Amniotic epithelial cell (primary cell): Measurements from ENCODE around the gene IPO9.
A peak's percentile ranks its signal among the peaks of the same experiment; 100 is the strongest.
"Not testable (repeated sequence)": the region's sequence is repeated elsewhere in the genome, so short reads cannot be mapped to it uniquely, and the experiment has no call there.

Experiments
- DNase-seq: peaks from one replicate; pipeline ENCODE4 v3.0.0-alpha.2; 2010; ENCODE audit warnings: low read depth

IPO9 gene

DNA sequence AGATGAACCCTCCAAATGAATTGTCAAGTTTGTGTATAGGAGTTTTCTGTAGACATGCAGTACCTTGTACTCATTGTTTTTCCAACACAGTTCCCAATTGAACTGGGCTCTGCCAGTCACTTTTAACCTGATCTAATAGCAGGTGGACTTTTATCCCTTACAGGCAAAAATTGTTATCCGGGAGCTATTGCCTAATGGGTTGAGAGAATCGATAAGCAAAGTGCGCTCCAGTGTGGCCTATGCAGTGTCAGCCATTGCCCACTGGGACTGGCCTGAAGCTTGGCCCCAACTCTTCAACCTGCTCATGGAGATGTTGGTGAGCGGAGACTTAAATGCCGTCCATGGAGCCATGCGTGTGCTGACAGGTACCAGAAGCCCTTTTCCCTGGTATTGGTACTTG lies 19.3 kb downstream of the IPO9 start:
- no peak for DNase-seq

DNA sequence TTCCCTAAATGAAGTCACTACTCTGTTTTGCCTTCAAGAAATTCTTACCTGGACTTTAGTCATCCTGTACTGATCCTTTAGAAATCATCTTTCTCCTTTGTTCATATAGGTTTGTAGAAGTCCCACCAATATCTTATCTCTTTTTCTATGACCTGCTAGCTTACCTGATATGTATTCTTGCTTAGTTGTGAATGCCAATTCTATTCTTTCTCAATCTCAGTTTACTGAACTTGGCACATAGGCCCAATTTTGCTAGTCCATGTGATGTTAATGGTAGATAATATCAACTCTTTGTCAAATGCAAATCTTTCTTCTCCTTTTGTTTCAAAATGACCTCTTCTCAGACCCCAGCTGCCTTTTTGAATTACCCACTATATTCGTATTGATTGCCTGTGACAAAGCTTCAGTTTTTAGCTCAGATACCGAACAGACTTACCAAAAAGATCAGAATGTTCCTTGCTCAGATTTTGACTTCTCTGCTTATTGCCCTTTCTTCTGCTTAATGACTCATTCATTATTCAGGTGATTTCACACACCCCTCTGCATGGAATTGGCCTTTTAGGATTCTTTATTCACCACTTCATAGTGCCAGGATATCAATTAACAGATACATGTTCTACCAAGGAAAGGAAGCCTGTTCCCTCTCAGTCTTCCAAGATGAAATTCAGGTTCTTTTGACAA lies 20.6 kb downstream of the IPO9 start:
- no peak for DNase-seq

DNA sequence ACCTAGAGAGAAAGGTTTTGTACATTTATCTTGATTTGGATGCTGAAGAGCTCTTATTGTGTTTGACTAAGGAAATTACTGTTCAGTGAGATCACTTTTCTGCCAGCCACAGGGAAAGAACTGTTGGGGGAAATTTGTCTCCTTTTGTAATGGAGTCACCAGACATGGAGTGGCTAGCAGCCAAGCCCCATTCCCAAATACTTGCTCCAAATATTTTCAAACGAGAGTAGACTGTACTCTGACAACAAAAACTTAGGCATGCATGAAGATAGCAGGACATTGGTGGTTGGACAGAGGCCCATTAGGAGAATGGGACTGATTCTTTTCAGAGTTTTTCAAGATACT lies 21.1 kb downstream of the IPO9 start:
- peak; percentile 66 for DNase-seq

DNA sequence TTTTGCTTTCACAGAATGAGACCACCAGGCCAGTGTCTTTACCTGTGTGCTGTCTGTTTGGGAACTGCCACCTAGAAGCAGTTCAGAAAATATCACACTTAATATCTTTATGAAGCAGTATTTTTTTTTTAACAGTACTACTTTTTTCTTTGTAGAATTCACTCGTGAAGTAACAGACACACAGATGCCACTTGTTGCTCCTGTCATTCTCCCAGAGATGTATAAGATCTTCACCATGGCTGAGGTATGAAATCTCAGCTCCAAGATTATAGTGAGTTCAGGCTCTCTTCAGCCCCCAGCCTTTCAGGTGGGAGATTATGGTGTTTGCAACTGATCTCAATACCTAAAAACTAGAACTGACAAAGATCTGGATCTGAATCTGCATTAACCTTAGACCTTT lies 23.0 kb downstream of the IPO9 start:
- no peak for DNase-seq

DNA sequence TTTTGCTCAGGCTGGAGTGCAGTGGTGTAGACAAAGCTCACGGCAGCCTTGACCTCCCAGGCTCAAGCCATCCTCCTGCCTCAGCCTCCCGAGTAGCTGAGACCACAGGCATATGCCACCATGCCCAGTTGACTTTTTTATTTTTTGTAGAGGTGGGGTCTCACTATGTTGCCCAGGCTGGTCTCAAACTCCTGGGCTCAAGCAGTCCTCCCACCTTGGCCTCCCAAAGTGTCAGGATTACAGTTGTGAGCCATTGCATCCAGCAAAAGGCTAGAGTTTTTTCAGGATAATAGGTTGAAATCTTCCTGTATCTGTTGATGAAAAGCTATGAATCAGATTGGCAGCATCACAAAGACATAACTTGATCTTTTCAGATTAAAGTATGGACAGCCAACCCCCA lies 27.8 kb downstream of the IPO9 start:
- not testable (repeated sequence) for DNase-seq

DNA sequence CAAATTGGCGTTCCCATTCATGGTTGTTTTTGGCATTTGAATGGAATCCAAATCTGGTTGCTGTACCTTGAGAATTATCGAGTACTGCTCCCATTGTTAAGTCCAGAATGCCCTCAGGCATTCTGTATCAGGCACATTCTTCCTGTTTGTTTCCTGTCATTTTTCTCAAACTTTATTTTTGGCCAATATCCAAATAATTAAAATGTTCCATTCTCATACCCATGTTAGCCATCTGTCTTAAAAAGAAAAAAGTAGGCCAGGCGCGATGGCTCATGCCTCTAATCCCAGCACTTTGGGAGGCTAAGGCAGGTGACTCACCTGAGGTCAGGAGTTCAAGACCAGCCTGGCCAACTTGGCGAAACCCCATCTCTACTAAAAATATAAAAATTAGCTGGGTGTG lies 30.5 kb downstream of the IPO9 start:
- no peak for DNase-seq

DNA sequence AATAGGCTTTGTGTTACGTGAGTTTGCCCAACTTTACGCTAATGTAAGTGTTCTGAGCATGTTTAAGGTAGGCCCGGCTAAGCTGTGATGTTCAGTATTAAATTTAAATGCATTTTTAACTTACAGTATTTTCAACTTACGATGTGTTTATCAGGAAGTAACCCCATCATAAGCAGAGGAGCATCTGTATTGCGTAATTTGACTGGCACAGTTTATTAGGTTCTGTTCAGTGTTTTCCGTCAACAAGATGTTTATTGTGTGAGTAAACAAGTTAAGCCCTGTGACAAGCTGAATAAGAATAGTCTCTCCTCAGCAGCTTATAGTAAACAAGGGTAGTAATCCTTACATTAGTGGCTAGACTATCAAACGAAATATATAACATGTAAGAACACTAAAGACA lies 32.5 kb downstream of the IPO9 start:
- DNase-seq, result peak; percentile 71

DNA sequence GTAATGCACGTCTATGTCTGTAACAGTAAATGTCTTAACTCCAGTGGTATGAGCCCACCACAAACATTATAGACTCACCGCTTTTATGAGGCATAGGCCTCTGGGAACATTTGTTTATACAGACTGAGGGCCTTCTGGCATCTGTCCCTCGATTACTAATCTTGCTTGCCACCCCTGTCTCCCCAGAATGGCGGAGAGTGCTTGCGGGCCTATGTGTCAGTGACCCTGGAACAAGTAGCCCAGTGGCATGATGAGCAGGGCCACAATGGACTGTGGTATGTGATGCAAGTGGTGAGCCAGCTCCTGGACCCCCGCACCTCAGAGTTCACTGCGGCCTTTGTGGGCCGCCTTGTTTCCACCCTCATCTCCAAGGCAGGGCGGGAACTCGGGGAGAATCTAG lies 41.4 kb downstream of the IPO9 start:
- DNase-seq, result peak; percentile 59

DNA sequence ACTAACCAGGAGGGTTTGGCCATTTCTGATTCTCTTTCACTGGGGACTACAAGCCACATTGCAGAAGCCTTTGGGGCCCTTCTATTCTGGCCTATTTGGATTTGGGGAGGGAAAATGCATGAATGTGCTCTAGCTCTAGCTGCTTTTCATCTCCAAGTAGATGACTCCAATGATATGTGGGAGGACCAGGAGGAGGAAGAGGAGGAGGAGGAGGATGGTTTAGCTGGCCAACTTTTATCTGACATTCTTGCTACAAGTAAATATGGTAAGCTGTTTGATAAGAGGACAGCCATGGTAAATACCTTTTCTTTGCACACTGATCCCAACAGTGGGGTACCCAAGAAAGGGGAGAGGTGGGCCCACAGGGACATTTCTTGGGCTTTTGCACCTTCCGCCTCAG lies 45.7 kb downstream of the IPO9 start:
- DNase-seq, result peak; percentile 33

DNA sequence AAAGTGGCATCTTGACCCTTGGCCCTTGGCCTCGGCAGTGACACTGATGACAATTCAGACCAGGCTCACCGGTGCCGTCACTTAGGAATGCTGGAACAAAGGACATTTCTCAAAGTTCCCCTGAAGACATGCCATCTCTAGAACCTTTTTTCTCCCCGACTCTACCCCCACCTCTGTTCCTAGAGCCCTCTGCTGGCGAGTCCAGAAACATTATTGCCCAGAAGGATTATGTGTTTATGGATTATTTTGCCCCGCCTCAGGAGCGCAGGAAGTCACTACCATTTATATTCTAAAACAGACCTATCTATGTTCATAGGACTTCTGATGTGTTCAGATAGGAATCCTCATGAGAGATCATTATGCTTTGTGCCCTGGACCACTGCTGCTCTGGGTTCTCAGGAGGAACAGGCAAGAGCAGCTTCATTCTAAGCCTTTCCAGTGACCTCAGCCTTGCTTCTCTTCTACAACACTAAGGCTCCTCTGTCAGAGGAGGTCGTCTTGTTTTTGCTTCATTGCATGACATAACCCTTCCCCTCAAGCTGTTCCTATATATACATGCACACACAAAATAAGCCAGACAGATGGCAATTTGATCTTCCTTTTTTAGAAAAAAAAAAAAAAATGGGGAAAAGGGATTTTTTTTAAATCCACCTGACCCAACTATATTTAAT lies 47.3 kb downstream of the IPO9 start:
- DNase-seq, result no peak

DNA sequence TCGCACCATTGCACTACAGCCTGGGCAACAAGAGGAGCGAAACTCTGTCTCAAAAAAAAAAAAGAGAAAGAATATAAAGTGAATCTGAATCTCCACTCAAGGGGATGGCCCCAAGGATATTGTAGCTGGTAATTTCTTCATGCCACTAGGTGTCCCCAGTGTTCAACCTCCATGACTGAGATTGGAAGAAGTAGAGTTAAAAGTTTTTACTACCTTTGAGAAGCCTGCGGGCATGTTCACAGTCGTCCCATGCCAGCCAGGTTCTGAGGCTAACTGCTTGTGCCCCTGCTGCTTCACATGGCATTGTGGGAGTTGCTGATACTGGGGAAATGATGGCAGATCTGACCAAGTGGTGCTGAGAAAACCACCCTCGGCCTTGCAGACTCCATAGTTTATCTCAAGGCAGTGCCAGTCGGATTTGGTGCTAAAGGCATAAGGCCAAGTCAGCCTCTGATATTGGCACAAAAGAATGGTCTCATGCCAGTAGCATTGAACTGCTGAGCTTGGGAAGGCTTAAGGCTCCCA lies 49.0 kb downstream of the IPO9 start:
- peak; percentile 46 for DNase-seq

DNA sequence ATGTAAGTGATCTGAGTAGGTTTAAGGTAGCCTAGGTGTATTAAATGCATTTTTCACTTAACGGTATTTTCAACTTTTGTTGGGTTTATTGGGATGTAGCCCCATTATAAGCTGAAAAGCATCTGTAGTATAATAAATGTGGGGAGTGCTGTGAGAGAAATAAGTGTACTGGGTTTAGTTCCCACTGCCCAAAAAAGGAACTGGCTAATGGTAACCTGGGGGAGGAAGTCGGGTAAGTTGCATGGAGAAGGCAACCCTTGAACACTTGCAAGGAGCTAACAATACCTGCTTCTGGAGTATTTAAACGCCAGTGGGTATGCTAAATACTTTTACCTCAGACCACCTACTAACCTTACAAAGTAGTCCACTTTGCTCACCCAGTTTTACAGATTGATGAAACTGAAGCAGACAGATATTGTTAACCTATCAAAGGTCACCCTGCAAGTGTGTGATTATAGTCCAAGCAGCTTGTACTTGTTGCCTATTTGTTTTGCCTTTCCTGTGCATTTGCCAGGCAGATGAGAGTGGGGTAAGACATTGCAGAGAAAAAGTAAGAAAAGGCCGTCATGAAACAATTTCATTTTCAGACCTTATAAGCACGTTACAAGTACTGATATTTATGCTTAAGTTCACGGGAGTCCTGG lies 52.1 kb downstream of the IPO9 start:
- DNase-seq, result no peak

DNA sequence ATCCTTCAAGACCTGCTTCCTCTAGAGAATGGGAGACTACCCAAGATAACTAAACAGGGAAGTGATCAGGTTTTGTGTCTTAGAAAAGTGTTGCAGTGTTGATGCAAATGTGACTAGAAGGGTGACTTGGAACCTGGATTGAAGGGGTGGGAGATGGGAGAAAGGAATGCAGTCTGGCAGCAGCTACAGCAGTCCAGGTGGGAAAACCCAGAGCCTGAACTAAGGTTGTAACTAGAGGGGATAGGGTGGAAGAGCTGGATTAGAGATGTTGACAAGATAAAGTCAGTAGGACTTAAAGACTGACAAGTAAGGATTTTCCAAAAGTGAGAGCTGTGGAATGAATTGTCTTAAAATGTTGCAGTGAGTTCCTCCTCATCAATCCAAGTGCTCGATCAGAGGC lies 52.7 kb downstream of the IPO9 start:
- no peak for DNase-seq

DNA sequence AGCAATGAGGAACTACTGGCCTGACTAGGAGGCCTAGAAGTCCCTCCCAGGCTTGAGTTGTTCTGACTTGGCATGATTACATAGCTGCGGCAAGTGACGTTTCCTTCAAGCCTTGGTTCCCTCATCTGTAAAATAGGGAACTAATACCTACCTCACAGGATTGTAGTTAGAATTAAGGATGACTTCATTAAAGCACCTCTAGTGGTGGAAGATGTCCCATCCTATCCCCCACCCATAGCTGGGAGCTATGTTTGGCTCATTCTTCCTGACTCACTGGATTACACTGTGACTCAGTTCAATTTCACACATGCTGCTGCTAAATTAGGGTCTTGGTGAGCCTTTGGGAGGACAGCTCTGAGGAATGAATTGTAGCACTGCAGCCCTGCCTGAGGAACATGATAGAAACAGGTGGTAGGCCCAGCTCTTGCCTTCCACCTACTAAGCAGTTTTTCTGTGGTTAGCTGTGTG lies 53.7 kb downstream of the IPO9 start:
- peak; percentile 55 for DNase-seq

DNA sequence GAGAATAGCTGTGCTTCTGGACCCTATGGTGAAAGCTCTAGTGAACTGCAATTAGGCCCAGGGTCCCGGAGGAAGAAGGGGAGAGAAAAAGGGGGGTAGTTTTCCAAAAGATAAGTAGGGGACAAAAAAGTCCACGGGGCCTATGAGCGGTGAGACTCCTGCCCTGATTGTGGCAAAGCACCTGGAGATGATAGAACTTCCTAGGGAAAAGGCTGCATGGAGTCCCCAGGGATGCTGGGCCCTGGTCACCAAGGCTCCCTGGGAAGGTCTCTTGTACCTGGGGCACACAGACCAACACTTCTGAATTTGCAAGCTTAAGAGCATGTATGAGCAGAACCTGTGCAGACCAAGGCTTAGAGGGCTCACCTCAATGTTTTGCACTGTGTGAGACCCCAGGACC lies 54.3 kb downstream of the IPO9 start:
- no peak for DNase-seq

DNA sequence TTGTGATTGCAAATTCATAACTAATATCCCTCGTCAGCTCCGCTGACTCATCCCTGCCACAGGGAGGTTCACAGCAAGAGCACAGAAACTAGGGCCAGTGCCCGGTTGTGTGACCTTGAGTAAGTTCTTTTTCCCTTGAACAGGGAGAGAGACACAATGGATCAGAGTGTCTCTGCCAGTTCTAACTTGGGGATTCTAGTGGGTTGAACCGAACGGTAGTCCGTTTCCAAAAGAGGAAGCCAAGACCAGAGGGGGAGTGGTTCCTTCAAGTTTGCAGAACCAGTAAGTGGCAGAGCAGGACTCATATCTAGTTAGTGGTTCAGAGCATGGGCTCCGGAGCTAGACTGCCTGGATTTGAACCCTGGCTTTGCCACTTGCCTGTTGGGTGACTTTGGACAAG lies 54.8 kb downstream of the IPO9 start:
- peak; percentile 64 for DNase-seq

DNA sequence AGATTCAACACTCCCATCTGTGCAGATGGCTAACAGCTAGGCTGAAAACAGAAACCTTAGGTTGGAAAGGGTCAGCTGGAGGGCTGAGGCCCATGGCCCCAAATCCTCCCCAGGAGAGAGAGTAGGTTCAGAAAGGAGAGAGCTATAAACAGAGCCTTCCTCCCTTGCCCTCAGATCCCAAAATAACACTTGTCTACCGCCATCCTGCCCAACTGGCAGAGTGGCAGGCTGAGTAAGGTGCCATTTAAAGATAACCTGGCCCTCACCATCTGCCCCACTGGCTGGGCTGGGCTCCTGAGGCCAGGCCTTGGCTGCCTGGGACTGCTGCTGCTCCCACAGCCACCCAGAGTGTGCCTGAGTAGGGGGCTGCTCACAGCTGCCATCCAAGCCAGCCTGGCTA lies 55.5 kb downstream of the IPO9 start:
- DNase-seq, result no peak

DNA sequence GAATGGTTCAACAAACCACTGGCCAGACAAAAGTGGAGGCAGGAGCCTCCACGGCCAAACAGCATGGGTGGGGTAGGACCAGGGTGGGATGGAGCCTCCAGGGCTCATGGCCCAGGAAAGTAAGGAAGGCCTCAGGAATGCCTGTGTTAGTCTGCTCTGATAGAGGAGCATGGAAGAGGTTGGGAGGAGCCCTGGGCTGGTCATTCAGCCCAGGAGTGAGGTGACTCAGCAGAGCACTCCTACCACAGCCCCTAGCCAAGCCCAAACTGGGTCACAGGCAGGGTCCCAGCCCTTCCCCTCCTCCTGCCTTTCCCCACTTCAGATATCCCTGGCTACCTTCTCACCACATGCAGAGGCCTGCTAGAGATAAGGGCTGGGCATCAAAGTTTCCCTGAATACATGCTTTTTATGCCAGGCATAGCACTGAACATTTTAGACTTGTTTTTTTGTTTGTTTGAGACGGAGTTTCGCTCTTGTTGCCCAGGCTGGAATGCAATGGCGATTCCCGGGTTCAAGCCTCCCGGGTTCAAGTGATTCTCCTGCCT lies 56.6 kb downstream of the IPO9 start:
- peak; percentile 67 for DNase-seq

DNA sequence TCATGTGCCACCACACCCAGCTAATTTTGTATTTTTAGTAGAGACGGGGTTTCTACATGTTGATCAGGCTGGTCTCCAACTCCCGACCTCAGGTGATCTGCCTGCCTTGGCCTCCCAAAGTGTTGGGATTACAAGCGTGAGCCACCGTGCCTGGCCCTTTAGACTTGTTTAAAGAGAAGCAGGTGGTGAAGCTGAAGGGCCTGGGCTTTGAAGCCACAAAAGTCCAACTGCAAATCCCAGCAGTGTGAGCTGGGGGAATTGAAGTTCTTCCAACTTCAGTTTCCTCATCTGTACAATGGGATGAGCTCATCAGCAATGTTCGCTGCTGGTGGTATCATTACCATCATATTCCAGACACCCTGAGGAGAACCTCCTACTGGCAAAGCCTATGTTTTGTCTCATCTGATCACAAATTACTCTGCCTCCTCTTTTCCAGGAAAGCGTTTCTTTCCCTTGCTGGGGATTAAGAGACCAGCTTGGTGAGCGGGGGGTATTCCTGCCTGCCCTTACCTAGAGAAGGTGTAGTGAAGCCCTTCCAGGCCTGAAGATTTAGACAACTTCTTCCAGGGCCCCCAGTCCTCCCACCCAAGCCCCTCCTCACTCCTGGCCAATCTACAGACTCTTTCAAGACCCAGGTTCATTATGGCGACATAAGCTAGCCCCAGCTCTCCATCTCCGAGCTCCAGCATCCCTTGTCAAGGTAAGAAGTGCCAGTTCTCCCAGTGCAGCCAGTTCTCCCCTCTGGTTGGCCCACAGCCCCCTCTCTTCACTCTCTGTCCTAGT lies 57.3 kb downstream of the IPO9 start:
- no peak for DNase-seq

DNA sequence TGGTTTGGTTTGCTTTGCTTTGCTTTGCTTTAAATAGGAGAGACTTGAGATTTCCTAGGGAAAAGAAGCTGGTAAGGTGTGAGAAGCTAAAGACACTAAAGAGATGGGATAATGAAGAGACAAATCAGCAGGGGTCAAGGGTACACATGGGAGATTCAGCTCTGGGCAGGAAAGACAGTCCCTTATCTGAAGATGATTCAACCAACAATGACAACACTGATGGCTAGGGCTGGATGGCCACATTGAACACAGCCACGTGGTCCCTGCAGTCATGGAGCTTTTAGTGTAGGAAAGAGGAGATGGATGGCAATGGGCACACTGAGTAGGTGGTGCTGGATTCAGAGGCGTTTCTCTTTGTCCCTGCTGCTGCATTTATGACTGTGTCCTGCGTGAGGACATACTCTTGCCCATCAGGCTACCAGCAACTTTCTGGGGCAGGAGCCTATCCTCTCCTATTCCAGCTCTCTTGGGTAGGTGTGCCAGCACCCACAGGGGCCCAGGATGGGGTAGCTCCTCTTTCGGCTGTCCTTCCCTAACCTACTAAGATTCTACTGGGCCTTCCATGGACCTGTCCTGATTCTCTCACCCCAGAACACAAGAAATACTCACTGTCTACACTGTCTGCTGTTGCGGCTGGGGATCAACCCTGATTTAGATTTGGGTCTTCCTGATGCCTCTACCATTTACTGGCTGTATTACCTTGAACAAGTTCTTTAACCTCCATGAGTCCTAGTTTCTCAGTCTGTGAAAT lies 58.3 kb downstream of the IPO9 start:
- DNase-seq, result no peak

DNA sequence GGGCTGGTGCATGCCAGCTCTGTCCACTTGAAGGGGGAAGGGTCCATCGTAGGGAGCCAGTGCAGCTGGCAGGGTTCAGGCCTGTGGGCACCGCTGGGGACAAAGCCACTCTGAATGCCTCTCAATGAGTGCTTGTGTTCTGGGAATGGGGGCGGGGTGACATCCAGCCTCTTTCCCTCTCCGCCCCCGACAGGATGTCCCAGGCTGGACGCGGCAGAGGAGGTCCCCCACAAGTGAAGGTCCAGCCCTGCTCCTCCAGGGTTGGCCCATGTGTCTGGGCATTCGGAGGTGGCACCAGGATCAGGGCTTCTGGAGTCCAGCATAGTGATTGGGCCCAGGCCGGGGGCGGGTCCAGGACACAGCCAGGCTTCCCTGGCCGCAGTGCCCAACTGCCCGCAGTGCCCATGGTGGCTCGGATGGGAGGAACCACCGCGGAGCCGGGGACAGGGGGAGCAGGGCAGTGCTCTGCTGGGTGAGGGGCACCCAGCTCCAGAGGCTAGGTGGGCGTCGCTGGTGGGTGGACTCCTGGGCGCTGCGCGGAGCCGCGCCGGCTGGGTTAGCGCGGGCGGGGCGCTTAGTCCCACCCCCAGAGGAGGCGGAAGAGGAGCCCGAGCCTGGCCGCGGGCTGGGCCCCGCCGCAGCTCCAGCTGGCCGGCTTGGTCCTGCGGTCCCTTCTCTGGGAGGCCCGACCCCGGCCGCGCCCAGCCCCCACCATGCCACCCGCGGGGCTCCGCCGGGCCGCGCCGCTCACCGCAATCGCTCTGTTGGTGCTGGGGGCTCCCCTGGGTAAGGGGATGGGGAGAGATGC lies 59.5 kb downstream of the IPO9 start, which contains the start of gene SHISA4:
TSS of gene SHISA4 (plus strand) at position 617 of the 808 bp plus-strand sequence. CDS start at position 714, 97 bp downstream.
- DNase-seq, result peak; percentile 26
